Bronchial epithelial cell (primary cell): ENCODE results near the gene UQCC2. TPM values are rescaled to one million over a fixed set of nuclear protein-coding genes. Genes with fewer than 3 reads are reported as not detected.

ENCODE experiments used
- DNase-seq: peaks from one replicate; pipeline ENCODE4 v3.0.0-alpha.2; 2010; ENCODE audit warnings: low read depth
- FAIRE-seq: peaks from 2 replicates; lab custom pipeline; 2011; peaks lifted over from hg19 to GRCh38; lab: Jason Lieb, UNC
- H3K27me3 ChIP-seq: 2 replicates; pipeline ENCODE4 v1.5.1; 2011; ENCODE audit warnings: low read length; ENCODE audit not compliant: control insufficient read depth, insufficient read depth
- H3K36me3 ChIP-seq: 2 replicates; pipeline ENCODE4 v1.5.1; 2011; ENCODE audit warnings: low read length; ENCODE audit not compliant: control insufficient read depth, insufficient read depth
- H3K4me3 ChIP-seq: 2 replicates; pipeline ENCODE4 v1.5.1; 2011; ENCODE audit warnings: mild to moderate bottlenecking, low read depth, low read length, control low read depth
- CTCF ChIP-seq: IDR thresholded peaks from 2 replicates; pipeline ENCODE4 v1.5.1; 2011; ENCODE audit warnings: mild to moderate bottlenecking, moderate library complexity, low read length, control low read depth, inconsistent platforms; ENCODE audit not compliant: insufficient read depth, severe bottlenecking
- total RNA-seq: library from RNA; depleted of rRNA; stranded (reverse); fragments of >200 nt; gene quantifications from 2 replicates; pipeline ENCODE4 v1.2.1, GENCODE V29; 2014

The UQCC2 gene
- total RNA-seq, 1 donor from 2014 or later: 47.1 TPM

- TF ChIP-seq CTCF: no peak
- FAIRE-seq (peak; percentile 36), DNase-seq (peak; percentile 26)
- Histone ChIP-seq H3K4me3 (no peak overlapping the region), H3K36me3 (peaks cover 54% of the 10 kb centered on the region), H3K27me3 (no peaks in the 10 kb centered on the region)
These were observed 18.7 kb downstream of the UQCC2 start for GRCh38 chr6:33692760-33693158.

- no peak for TF ChIP-seq CTCF
- no peaks in the 10 kb centered on the region for H3K27me3 ChIP-seq
- DNase-seq: no peak
- H3K36me3 ChIP-seq: peaks cover 55% of the 10 kb centered on the region
- H3K4me3 ChIP-seq: no peak overlapping the region
- FAIRE-seq: no peak
These were observed 19.3 kb downstream of the UQCC2 start for GRCh38 chr6:33692078-33692759.

- DNase-seq: no peak
- no peaks in the 10 kb centered on the region for H3K27me3 ChIP-seq
- H3K36me3 ChIP-seq: peaks cover 56% of the 10 kb centered on the region
- H3K4me3 ChIP-seq: no peak overlapping the region
- FAIRE-seq: peak; percentile 28
- TF ChIP-seq CTCF: no peak
These were observed 19.9 kb downstream of the UQCC2 start for GRCh38 chr6:33691456-33692077.

GRCh38 chr6:33690766-33691165 is 20.7 kb downstream of the UQCC2 start:
- no peak for FAIRE-seq
- no peak for TF ChIP-seq CTCF
- peaks cover 62% of the 10 kb centered on the region for H3K36me3 ChIP-seq
- H3K27me3 ChIP-seq: no peaks in the 10 kb centered on the region
- no peak for DNase-seq
- H3K4me3 ChIP-seq: no peak overlapping the region

- DNase-seq (no peak), FAIRE-seq (peak; percentile 18)
- H3K27me3 ChIP-seq: no peaks in the 10 kb centered on the region
- TF ChIP-seq CTCF: no peak
- H3K4me3 ChIP-seq: no peak overlapping the region
- H3K36me3 ChIP-seq: peaks cover 67% of the 10 kb centered on the region
These were observed 21.6 kb downstream of the UQCC2 start for GRCh38 chr6:33689879-33690278.
